Fibroblast of lung (primary cell): ENCODE results near the gene SLF1.

Experiments used
- EZH2 ChIP-seq: IDR thresholded peaks from 2 replicates; pipeline ENCODE4 v1.5.1; 2012; ENCODE audit warnings: low read length, control low read depth, mild to moderate bottlenecking; ENCODE audit errors: missing control alignments
- TF ChIP-seq, protein P1 (sequence below), 2 donors: IDR thresholded peaks in 1 of 2; conservative IDR thresholded peaks in 1 of 2; 1 replicate in 1 of 2; 2 replicates in 1 of 2; pipeline ENCODE4 v1.5.1; 2011 to 2012; ENCODE audit warnings: low read length in 2 of 2, control low read depth in 1 of 2, inconsistent platforms in 1 of 2, low read depth in 1 of 2, mild to moderate bottlenecking in 1 of 2

DNA sequence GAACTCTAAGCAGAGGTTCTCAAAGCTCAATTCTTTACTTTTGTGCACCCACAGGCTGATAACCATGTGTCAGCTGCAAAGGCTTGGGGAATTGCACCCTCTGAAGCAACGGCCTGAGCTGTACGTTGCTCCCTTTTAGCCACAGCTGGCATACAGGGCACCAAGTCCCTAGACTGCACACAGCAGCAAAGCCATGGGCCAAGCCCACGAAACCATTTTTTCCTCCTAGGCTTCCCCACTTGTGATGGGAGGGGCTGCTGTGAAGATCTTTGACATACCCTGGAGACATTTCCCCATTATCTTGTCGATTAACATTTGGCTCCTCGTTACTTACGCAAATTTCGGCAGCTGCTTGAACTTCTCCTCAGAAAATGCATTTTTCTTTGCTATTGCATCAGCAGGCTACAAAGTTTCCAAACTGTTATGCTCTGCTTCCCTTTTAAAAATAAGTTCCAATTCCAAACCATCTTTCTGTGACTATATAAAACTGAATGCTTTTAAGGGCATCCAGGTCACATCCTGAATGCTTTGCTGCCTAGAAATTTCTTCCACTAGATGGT lies 23.1 kb upstream of the SLF1 start:
- TF ChIP-seq, protein P1, sequence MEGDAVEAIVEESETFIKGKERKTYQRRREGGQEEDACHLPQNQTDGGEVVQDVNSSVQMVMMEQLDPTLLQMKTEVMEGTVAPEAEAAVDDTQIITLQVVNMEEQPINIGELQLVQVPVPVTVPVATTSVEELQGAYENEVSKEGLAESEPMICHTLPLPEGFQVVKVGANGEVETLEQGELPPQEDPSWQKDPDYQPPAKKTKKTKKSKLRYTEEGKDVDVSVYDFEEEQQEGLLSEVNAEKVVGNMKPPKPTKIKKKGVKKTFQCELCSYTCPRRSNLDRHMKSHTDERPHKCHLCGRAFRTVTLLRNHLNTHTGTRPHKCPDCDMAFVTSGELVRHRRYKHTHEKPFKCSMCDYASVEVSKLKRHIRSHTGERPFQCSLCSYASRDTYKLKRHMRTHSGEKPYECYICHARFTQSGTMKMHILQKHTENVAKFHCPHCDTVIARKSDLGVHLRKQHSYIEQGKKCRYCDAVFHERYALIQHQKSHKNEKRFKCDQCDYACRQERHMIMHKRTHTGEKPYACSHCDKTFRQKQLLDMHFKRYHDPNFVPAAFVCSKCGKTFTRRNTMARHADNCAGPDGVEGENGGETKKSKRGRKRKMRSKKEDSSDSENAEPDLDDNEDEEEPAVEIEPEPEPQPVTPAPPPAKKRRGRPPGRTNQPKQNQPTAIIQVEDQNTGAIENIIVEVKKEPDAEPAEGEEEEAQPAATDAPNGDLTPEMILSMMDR (conservative IDR thresholded peaks at IDR 0.05 in 1 of 2, IDR thresholded peaks at IDR 0.05 in 1 of 2; ENCODE audit: low read depth in 1 of 2, low read length in 2 of 2): no peak
- TF ChIP-seq EZH2: no peak
